ENCODE results near the gene DLG5. TPM values are rescaled to one million over a fixed set of nuclear protein-coding genes. Genes with fewer than 3 reads are reported as not detected.

DLG5 gene
- total RNA-seq, 1 donor from 2014 or later = 60.5 TPM

- no peaks in the 10 kb centered on the region for H3K27me3 Mint-ChIP-seq (ENCODE audit: low read depth)
- peaks cover 26% of the 10 kb centered on the region for H3K4me1 Mint-ChIP-seq (ENCODE audit: low read depth)
- no peak for DNase-seq (ENCODE audit: low spot score)
- no peak overlapping the region for H3K27ac Mint-ChIP-seq (ENCODE audit: unreplicated experiment)
- no peaks in the 10 kb centered on the region for H3K36me3 Mint-ChIP-seq (ENCODE audit: low read depth)
- H3K9me3 Mint-ChIP-seq (ENCODE audit: low read depth) = no peaks in the 10 kb centered on the region
- H3K4me3 Mint-ChIP-seq (ENCODE audit: unreplicated experiment) = no peak overlapping the region
- no peak for TF ChIP-seq CTCF (IDR thresholded peaks at IDR 0.05)
Observed at GRCh38 chr10:77898323-77899079, 28.1 kb downstream of the DLG5 start.

- no peak for DNase-seq (ENCODE audit: low spot score)
- no peak overlapping the region for H3K27ac Mint-ChIP-seq (ENCODE audit: unreplicated experiment)
- no peaks in the 10 kb centered on the region for H3K36me3 Mint-ChIP-seq (ENCODE audit: low read depth)
- TF ChIP-seq CTCF (IDR thresholded peaks at IDR 0.05) = no peak
- H3K4me3 Mint-ChIP-seq (ENCODE audit: unreplicated experiment) = no peak overlapping the region
- no peaks in the 10 kb centered on the region for H3K9me3 Mint-ChIP-seq (ENCODE audit: low read depth)
- H3K27me3 Mint-ChIP-seq (ENCODE audit: low read depth) = no peaks in the 10 kb centered on the region
- peaks cover 26% of the 10 kb centered on the region for H3K4me1 Mint-ChIP-seq (ENCODE audit: low read depth)
Observed at GRCh38 chr10:77896058-77896457, 30.5 kb downstream of the DLG5 start.

- no peaks in the 10 kb centered on the region for H3K9me3 Mint-ChIP-seq (ENCODE audit: low read depth)
- H3K27me3 Mint-ChIP-seq (ENCODE audit: low read depth) = no peaks in the 10 kb centered on the region
- H3K27ac Mint-ChIP-seq (ENCODE audit: unreplicated experiment) = no peak overlapping the region
- no peak overlapping the region for H3K4me3 Mint-ChIP-seq (ENCODE audit: unreplicated experiment)
- no peak for TF ChIP-seq CTCF (IDR thresholded peaks at IDR 0.05)
- H3K36me3 Mint-ChIP-seq (ENCODE audit: low read depth) = no peaks in the 10 kb centered on the region
- DNase-seq (ENCODE audit: low spot score) = no peak
- peaks cover 24% of the 10 kb centered on the region for H3K4me1 Mint-ChIP-seq (ENCODE audit: low read depth)
Observed at GRCh38 chr10:77894058-77894457, 32.5 kb downstream of the DLG5 start.

GRCh38 chr10:77893386-77893785 lies 33.2 kb downstream of the DLG5 start:
- TF ChIP-seq CTCF (IDR thresholded peaks at IDR 0.05) = no peak
- no peak for DNase-seq (ENCODE audit: low spot score)
- Mint-ChIP-seq H3K9me3 (ENCODE audit: low read depth) (no peaks in the 10 kb centered on the region), H3K4me1 (ENCODE audit: low read depth) (peaks cover 22% of the 10 kb centered on the region), H3K27me3 (ENCODE audit: low read depth) (no peaks in the 10 kb centered on the region), H3K36me3 (ENCODE audit: low read depth) (no peaks in the 10 kb centered on the region), H3K27ac (ENCODE audit: unreplicated experiment) (no peak overlapping the region), H3K4me3 (ENCODE audit: unreplicated experiment) (no peak overlapping the region)

- H3K4me3 Mint-ChIP-seq (ENCODE audit: unreplicated experiment) = no peak overlapping the region
- TF ChIP-seq CTCF (IDR thresholded peaks at IDR 0.05) = no peak
- H3K36me3 Mint-ChIP-seq (ENCODE audit: low read depth) = no peaks in the 10 kb centered on the region
- H3K27me3 Mint-ChIP-seq (ENCODE audit: low read depth) = no peaks in the 10 kb centered on the region
- no peak overlapping the region for H3K27ac Mint-ChIP-seq (ENCODE audit: unreplicated experiment)
- peaks cover 22% of the 10 kb centered on the region for H3K4me1 Mint-ChIP-seq (ENCODE audit: low read depth)
- DNase-seq (ENCODE audit: low spot score) = no peak
- H3K9me3 Mint-ChIP-seq (ENCODE audit: low read depth) = no peaks in the 10 kb centered on the region
Observed at GRCh38 chr10:77892761-77893160, 33.8 kb downstream of the DLG5 start.
